ENCODE results near the gene FSIP1. TPM values are rescaled to one million over a fixed set of nuclear protein-coding genes. Genes with fewer than 3 reads are reported as not detected.

The FSIP1 gene
- total RNA-seq, 1 experiment from 2014 or later = 0.61 TPM

- Mint-ChIP-seq H3K9me3 (no peaks in the 10 kb centered on the region), H3K27ac (no peak overlapping the region), H3K4me1 (peaks cover 3% of the 10 kb centered on the region), H3K4me3 (no peak overlapping the region), H3K36me3 (peaks cover 98% of the 10 kb centered on the region), H3K27me3 (ENCODE audit: low read depth) (no peaks in the 10 kb centered on the region)
- DNase-seq (ENCODE audit: low spot score) = no peak
- TF ChIP-seq CTCF (IDR thresholded peaks at IDR 0.05) (no peak), ZNF416 (CRISPR knock-in tag; IDR thresholded peaks at IDR 0.05) (no peak)
- no peak for ATAC-seq
- ChIA-PET CTCF (no interaction called here), POLR2A (no interaction called here)
Measured at GRCh38 chr15:39587731-39588530, 194.7 kb downstream of the FSIP1 start.

GRCh38 chr15:39587096-39587721 is 195.4 kb downstream of the FSIP1 start:
- Mint-ChIP-seq H3K9me3 (no peaks in the 10 kb centered on the region), H3K27ac (no peak overlapping the region), H3K27me3 (ENCODE audit: low read depth) (no peaks in the 10 kb centered on the region; the same call in 1 of the 2 replicates), H3K36me3 (peaks cover 93% of the 10 kb centered on the region), H3K4me1 (peaks cover 6% of the 10 kb centered on the region), H3K4me3 (no peak overlapping the region)
- POLR2A ChIA-PET = no interaction called here
- no peak for DNase-seq (ENCODE audit: low spot score)
- CTCF ChIA-PET = no interaction called here
- TF ChIP-seq, protein P1, sequence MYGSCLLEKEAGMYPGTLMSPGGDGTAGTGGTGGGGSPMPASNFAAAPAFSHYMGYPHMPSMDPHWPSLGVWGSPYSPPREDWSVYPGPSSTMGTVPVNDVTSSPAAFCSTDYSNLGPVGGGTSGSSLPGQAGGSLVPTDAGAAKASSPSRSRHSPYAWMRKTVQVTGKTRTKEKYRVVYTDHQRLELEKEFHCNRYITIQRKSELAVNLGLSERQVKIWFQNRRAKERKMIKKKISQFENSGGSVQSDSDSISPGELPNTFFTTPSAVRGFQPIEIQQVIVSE (CRISPR knock-in tag; IDR thresholded peaks at IDR 0.05; ENCODE audit: borderline replicate concordance) = no peak
- TF ChIP-seq ZBTB21 (CRISPR knock-in tag; IDR thresholded peaks at IDR 0.05; ENCODE audit: borderline replicate concordance) (no peak), HMGA2 (CRISPR knock-in tag; IDR thresholded peaks at IDR 0.05) (no peak), CBFB (CRISPR knock-in tag; IDR thresholded peaks at IDR 0.05; ENCODE audit: low read depth) (no peak)
- TF ChIP-seq, protein P2, sequence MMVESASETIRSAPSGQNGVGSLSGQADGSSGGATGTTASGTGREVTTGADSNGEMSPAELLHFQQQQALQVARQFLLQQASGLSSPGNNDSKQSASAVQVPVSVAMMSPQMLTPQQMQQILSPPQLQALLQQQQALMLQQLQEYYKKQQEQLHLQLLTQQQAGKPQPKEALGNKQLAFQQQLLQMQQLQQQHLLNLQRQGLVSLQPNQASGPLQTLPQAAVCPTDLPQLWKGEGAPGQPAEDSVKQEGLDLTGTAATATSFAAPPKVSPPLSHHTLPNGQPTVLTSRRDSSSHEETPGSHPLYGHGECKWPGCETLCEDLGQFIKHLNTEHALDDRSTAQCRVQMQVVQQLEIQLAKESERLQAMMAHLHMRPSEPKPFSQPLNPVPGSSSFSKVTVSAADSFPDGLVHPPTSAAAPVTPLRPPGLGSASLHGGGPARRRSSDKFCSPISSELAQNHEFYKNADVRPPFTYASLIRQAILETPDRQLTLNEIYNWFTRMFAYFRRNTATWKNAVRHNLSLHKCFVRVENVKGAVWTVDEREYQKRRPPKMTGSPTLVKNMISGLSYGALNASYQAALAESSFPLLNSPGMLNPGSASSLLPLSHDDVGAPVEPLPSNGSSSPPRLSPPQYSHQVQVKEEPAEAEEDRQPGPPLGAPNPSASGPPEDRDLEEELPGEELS (CRISPR knock-in tag; IDR thresholded peaks at IDR 0.05) = no peak
- TF ChIP-seq, protein P3, sequence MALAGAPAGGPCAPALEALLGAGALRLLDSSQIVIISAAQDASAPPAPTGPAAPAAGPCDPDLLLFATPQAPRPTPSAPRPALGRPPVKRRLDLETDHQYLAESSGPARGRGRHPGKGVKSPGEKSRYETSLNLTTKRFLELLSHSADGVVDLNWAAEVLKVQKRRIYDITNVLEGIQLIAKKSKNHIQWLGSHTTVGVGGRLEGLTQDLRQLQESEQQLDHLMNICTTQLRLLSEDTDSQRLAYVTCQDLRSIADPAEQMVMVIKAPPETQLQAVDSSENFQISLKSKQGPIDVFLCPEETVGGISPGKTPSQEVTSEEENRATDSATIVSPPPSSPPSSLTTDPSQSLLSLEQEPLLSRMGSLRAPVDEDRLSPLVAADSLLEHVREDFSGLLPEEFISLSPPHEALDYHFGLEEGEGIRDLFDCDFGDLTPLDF (CRISPR knock-in tag; IDR thresholded peaks at IDR 0.05) = no peak
- TF ChIP-seq, protein P4, sequence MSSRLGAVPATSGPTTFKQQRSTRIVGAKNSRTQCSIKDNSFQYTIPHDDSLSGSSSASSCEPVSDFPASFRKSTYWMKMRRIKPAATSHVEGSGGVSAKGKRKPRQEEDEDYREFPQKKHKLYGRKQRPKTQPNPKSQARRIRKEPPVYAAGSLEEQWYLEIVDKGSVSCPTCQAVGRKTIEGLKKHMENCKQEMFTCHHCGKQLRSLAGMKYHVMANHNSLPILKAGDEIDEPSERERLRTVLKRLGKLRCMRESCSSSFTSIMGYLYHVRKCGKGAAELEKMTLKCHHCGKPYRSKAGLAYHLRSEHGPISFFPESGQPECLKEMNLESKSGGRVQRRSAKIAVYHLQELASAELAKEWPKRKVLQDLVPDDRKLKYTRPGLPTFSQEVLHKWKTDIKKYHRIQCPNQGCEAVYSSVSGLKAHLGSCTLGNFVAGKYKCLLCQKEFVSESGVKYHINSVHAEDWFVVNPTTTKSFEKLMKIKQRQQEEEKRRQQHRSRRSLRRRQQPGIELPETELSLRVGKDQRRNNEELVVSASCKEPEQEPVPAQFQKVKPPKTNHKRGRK (CRISPR knock-in tag; IDR thresholded peaks at IDR 0.05; ENCODE audit: borderline replicate concordance) = no peak
- ATAC-seq = no peak

- H3K27ac Mint-ChIP-seq = no peak overlapping the region
- H3K9me3 Mint-ChIP-seq = no peaks in the 10 kb centered on the region
- H3K36me3 Mint-ChIP-seq = peaks cover 89% of the 10 kb centered on the region
- ATAC-seq = no peak
- ChIA-PET CTCF (no interaction called here), POLR2A (no interaction called here)
- H3K4me1 Mint-ChIP-seq = peaks cover 12% of the 10 kb centered on the region
- no peak for DNase-seq (ENCODE audit: low spot score)
- H3K27me3 Mint-ChIP-seq (ENCODE audit: low read depth) = no peaks in the 10 kb centered on the region; the same call in 1 of the 2 replicates
- H3K4me3 Mint-ChIP-seq = no peak overlapping the region
- TF ChIP-seq, protein P5, sequence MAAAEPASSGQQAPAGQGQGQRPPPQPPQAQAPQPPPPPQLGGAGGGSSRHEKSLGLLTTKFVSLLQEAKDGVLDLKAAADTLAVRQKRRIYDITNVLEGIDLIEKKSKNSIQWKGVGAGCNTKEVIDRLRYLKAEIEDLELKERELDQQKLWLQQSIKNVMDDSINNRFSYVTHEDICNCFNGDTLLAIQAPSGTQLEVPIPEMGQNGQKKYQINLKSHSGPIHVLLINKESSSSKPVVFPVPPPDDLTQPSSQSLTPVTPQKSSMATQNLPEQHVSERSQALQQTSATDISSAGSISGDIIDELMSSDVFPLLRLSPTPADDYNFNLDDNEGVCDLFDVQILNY (CRISPR knock-in tag; IDR thresholded peaks at IDR 0.05) = no peak
- TF ChIP-seq MAX (CRISPR knock-in tag; IDR thresholded peaks at IDR 0.05) (no peak), ZBTB21 (CRISPR knock-in tag; IDR thresholded peaks at IDR 0.05; ENCODE audit: borderline replicate concordance) (no peak), NFATC4 (CRISPR knock-in tag; IDR thresholded peaks at IDR 0.05) (no peak), SOX15 (CRISPR knock-in tag; IDR thresholded peaks at IDR 0.05) (no peak), HMGA2 (CRISPR knock-in tag; IDR thresholded peaks at IDR 0.05) (no peak), ZNF671 (CRISPR knock-in tag; IDR thresholded peaks at IDR 0.05) (no peak), TCF7 (CRISPR knock-in tag; IDR thresholded peaks at IDR 0.05; ENCODE audit: low read depth) (no peak), FOXP1 (CRISPR knock-in tag; IDR thresholded peaks at IDR 0.05; ENCODE audit: borderline replicate concordance) (no peak), JUN (CRISPR knock-in tag; IDR thresholded peaks at IDR 0.05) (no peak), RELA (CRISPR knock-in tag; IDR thresholded peaks at IDR 0.05; ENCODE audit: borderline replicate concordance) (no peak), ATF3 (CRISPR knock-in tag; conservative IDR thresholded peaks at IDR 0.05) (no peak), GABPB1 (CRISPR knock-in tag; IDR thresholded peaks at IDR 0.05) (no peak)
Measured at GRCh38 chr15:39586387-39587095, 196.1 kb downstream of the FSIP1 start.
